HEK293T (cell line): ENCODE measurements around the gene CT45A10.
"Not testable (repeated sequence)": the region's sequence is repeated elsewhere in the genome, so short reads cannot be mapped to it uniquely, and the experiment has no call there.

Experiments used
- CTCF ChIA-PET: fragments of 350-600 bp; formaldehyde crosslinking; extraction: SDS; loops from one replicate; lab custom pipeline; 2021; ENCODE audit warnings: antibody characterized with exemption, inconsistent platforms; lab: Yijun Ruan, JAX
- POLR2A ChIA-PET: fragments of 350-600 bp; formaldehyde crosslinking; extraction: SDS; loops from one replicate; lab custom pipeline; 2020; ENCODE audit warnings: antibody characterized with exemption, inconsistent platforms; lab: Yijun Ruan, JAX
- DNase-seq: peaks from one replicate; pipeline ENCODE4 v3.0.0; 2012; ENCODE audit warnings: mixed read lengths; ENCODE audit errors: extremely low spot score
- ARNT ChIP-seq: fragments of 450-650 bp; IDR thresholded peaks from 2 replicates; pipeline ENCODE4 v1.6.1; 2017; ENCODE audit warnings: mild to moderate bottlenecking
- BHLHE40 ChIP-seq: fragments of 450-650 bp; IDR thresholded peaks from 2 replicates; pipeline ENCODE4 v1.6.1; 2016; ENCODE audit warnings: mild to moderate bottlenecking, moderate library complexity, borderline replicate concordance
- CTBP1 ChIP-seq: fragments of 450-650 bp; IDR thresholded peaks from 2 replicates; pipeline ENCODE4 v1.6.1; 2016; ENCODE audit warnings: borderline replicate concordance
- ELF4 ChIP-seq: fragments of 450-650 bp; IDR thresholded peaks from 2 replicates; pipeline ENCODE4 v1.6.1; 2017; ENCODE audit warnings: antibody characterized with exemption
- FOXA1 ChIP-seq: fragments of 450-650 bp; IDR thresholded peaks from 2 replicates; pipeline ENCODE4 v1.6.1; 2016; ENCODE audit warnings: mild to moderate bottlenecking
- FOXK2 ChIP-seq: fragments of 450-650 bp; IDR thresholded peaks from 2 replicates; pipeline ENCODE4 v1.6.1; 2016; ENCODE audit warnings: mild to moderate bottlenecking
- FOXM1 ChIP-seq: fragments of 450-650 bp; IDR thresholded peaks from 2 replicates; pipeline ENCODE4 v1.6.1; 2017; ENCODE audit warnings: mild to moderate bottlenecking, borderline replicate concordance
- HDGF ChIP-seq: fragments of 450-650 bp; IDR thresholded peaks from 2 replicates; pipeline ENCODE4 v1.6.1; 2017; ENCODE audit warnings: antibody characterized with exemption, borderline replicate concordance
- L3MBTL2 ChIP-seq: fragments of 450-650 bp; conservative IDR thresholded peaks from 2 replicates; pipeline ENCODE4 v1.6.1; 2016; ENCODE audit warnings: mild to moderate bottlenecking
- LEF1 ChIP-seq: fragments of 450-650 bp; IDR thresholded peaks from 2 replicates; pipeline ENCODE4 v1.6.1; 2017; ENCODE audit warnings: mild to moderate bottlenecking, borderline replicate concordance
- NFRKB ChIP-seq: fragments of 450-650 bp; IDR thresholded peaks from 2 replicates; pipeline ENCODE4 v1.6.1; 2016; ENCODE audit warnings: mild to moderate bottlenecking, moderate library complexity
- SP1 ChIP-seq: fragments of 450-650 bp; IDR thresholded peaks from 2 replicates; pipeline ENCODE4 v1.6.1; 2017
- SUZ12 ChIP-seq: fragments of 450-650 bp; IDR thresholded peaks from 2 replicates; pipeline ENCODE4 v1.6.1; 2016; ENCODE audit warnings: mild to moderate bottlenecking
- TARDBP ChIP-seq: fragments of 450-650 bp; IDR thresholded peaks from 2 replicates; pipeline ENCODE4 v1.6.1; 2016
- ZNF384 ChIP-seq: fragments of 450-650 bp; IDR thresholded peaks from 2 replicates; pipeline ENCODE4 v1.6.1; 2016
- TF ChIP-seq, protein P1 (sequence below): fragments of 450-650 bp; IDR thresholded peaks from 2 replicates; pipeline ENCODE4 v1.6.1; 2016

Gene CT45A10

GRCh38 chrX:135910251-135910650, 17.0 kb upstream of the CT45A10 start:
- DNase-seq, result no peak
- no peak for TF ChIP-seq NFRKB
- no peak for TF ChIP-seq FOXK2
- no peak for TF ChIP-seq SUZ12
- TF ChIP-seq ELF4, result no peak
- no peak for TF ChIP-seq SP1
- no peak for TF ChIP-seq CTBP1
- TF ChIP-seq FOXM1, result no peak
- no peak for TF ChIP-seq TARDBP
- no peak for TF ChIP-seq L3MBTL2
- TF ChIP-seq, protein P1, sequence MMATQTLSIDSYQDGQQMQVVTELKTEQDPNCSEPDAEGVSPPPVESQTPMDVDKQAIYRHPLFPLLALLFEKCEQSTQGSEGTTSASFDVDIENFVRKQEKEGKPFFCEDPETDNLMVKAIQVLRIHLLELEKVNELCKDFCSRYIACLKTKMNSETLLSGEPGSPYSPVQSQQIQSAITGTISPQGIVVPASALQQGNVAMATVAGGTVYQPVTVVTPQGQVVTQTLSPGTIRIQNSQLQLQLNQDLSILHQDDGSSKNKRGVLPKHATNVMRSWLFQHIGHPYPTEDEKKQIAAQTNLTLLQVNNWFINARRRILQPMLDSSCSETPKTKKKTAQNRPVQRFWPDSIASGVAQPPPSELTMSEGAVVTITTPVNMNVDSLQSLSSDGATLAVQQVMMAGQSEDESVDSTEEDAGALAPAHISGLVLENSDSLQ, result no peak
- TF ChIP-seq HDGF, result no peak
- TF ChIP-seq BHLHE40, result no peak
- ChIA-PET CTCF (no interaction called here), POLR2A (no interaction called here)

GRCh38 chrX:135892781-135893180, 463 bp downstream of the CT45A10 start:
- POLR2A ChIA-PET, result no interaction called here
- CTCF ChIA-PET, result no interaction called here
- DNase-seq, result no peak
- no peak for TF ChIP-seq NFRKB
- no peak for TF ChIP-seq L3MBTL2
- TF ChIP-seq ZNF384, result no peak
- no peak for TF ChIP-seq FOXK2
- TF ChIP-seq, protein P1, result no peak
- no peak for TF ChIP-seq FOXA1
- no peak for TF ChIP-seq HDGF
- no peak for TF ChIP-seq FOXM1
- TF ChIP-seq SP1, result no peak
- no peak for TF ChIP-seq ARNT

DNA sequence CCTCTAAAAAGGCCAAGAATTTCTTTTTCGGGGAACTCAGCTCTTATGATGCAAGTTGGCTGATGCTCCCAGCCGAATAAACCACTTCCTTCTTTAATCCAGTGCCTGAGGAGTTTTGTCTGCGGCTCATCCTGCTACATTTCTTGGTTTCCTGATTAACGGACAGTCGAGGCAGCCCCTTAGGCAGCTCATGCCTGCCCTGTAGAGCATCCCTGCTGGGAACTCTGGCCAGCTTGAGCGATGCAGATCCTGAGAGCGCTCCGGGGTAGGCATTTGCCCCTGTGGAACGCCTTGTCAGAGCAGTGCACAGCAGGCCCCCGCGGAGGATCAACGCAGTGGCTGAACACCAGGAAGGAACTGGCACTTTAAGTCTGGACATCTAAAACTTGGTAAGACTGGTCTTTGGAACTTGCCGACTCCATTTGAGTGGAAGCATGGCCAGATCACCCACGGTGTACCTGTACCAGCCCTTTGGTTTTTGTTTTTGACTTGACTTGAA, 3.1 kb downstream of the CT45A10 start:
- no peak for TF ChIP-seq ARNT
- no peak for TF ChIP-seq ELF4
- TF ChIP-seq FOXA1, result no peak
- TF ChIP-seq SP1, result no peak
- TF ChIP-seq HDGF, result no peak
- no peak for TF ChIP-seq BHLHE40
- TF ChIP-seq FOXK2, result no peak
- TF ChIP-seq CTBP1, result no peak
- TF ChIP-seq SUZ12, result no peak
- TF ChIP-seq NFRKB, result no peak
- TF ChIP-seq, protein P1, result no peak
- no peak for TF ChIP-seq ZNF384
- no peak for TF ChIP-seq L3MBTL2
- TF ChIP-seq FOXM1, result no peak
- TF ChIP-seq TARDBP, result no peak
- TF ChIP-seq LEF1, result no peak
- ChIA-PET POLR2A (no interaction called here), CTCF (no interaction called here)
- no peak for DNase-seq

GRCh38 chrX:135888976-135889375, 4.3 kb downstream of the CT45A10 start:
- POLR2A ChIA-PET, CTCF ChIA-PET, DNase-seq: not testable (repeated sequence)

- POLR2A ChIA-PET, DNase-seq, CTCF ChIA-PET: not testable (repeated sequence)
These were observed 5.0 kb downstream of the CT45A10 start for GRCh38 chrX:135888230-135888629.

- POLR2A ChIA-PET, DNase-seq, CTCF ChIA-PET: not testable (repeated sequence)
These were observed 10.5 kb downstream of the CT45A10 start for GRCh38 chrX:135882741-135883140.

DNA sequence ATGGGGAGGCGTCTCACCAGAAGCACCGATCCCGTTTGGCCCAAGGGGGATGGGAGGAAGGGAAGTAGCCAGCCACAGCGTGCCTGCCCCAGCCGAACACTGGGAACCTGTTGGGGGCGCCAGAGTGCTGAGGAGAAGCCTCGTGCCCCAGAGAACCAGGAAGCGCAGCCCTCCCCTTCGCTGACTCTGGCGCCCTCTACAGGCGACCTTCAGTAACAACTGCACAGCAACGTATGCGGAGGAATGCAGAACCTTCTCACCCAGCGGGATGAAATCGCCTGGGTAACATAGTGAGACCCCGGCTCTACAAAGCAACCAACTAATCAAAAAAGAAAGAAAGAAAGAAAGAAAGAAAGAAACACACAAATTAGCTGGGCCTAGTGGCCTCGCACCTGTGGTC, 21.5 kb downstream of the CT45A10 start, which contains the start of gene CT45A9:
Gene CT45A9, minus strand, starts transcription at position 101 of the 400 bp plus-strand sequence. CDS start 3,751 bp downstream, outside the sequence.
- CTCF ChIA-PET, DNase-seq, POLR2A ChIA-PET: not testable (repeated sequence)

DNA sequence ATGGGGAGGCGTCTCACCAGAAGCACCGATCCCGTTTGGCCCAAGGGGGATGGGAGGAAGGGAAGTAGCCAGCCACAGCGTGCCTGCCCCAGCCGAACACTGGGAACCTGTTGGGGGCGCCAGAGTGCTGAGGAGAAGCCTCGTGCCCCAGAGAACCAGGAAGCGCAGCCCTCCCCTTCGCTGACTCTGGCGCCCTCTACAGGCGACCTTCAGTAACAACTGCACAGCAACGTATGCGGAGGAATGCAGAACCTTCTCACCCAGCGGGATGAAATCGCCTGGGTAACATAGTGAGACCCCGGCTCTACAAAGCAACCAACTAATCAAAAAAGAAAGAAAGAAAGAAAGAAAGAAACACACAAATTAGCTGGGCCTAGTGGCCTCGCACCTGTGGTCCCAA, 38.8 kb downstream of the CT45A10 start, which contains the start of gene CT45A8:
Gene CT45A8, minus strand, starts transcription at position 101 of the 400 bp plus-strand sequence. CDS start 3,755 bp downstream, outside the sequence.
- POLR2A ChIA-PET, CTCF ChIA-PET, DNase-seq: not testable (repeated sequence)

DNA sequence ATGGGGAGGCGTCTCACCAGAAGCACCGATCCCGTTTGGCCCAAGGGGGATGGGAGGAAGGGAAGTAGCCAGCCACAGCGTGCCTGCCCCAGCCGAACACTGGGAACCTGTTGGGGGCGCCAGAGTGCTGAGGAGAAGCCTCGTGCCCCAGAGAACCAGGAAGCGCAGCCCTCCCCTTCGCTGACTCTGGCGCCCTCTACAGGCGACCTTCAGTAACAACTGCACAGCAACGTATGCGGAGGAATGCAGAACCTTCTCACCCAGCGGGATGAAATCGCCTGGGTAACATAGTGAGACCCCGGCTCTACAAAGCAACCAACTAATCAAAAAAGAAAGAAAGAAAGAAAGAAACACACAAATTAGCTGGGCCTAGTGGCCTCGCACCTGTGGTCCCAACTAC, 56.1 kb downstream of the CT45A10 start, which contains the start of gene CT45A7:
Gene CT45A7, minus strand, starts transcription at position 101 of the 400 bp plus-strand sequence. CDS start 3,747 bp downstream, outside the sequence.
- POLR2A ChIA-PET, CTCF ChIA-PET: not testable (repeated sequence)

More for the DNA sequence above, 56.1 kb downstream of the CT45A10 start, which contains the start of gene CT45A7:
- DNase-seq, result not testable (repeated sequence)
